Measurements from ENCODE around the gene KCNJ6. TPM values are rescaled to one million over a fixed set of nuclear protein-coding genes. Genes with fewer than 3 reads are reported as not detected.

KCNJ6 gene
- total RNA-seq, 1 donor from 2014 or later = 2.6 TPM

- no peak overlapping the region for H3K4me2 ChIP-seq (ENCODE audit: low read length)
- FAIRE-seq = no peak
- H3K27ac Mint-ChIP-seq (ENCODE audit: unreplicated experiment) = no peak overlapping the region
These were observed 354.0 kb downstream of the KCNJ6 start for GRCh38 chr21:37561941-37562919.

DNA sequence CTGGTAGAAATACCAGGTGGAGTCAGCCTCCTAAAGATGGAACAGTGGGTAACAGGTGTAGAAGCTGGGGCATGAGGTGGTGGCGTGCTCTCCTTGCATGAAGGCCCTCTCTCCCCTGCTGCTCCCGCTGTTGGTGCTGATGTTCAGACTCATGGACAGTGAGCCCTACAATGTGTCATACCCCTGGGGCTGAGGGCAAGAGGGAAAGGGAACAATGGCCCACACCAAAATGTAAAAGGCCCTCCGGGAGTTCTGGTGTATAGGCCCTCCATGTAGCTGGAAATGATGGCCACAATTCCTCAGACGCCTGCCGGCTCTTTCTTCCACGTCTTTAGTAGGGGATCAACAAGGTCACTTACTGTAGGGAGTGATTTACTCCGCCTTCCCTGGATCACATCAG is 354.8 kb downstream of the KCNJ6 start:
- no peaks in the 10 kb centered on the region for H3K79me2 ChIP-seq (ENCODE audit: insufficient read depth, low read length)
- H3K27ac Mint-ChIP-seq (ENCODE audit: unreplicated experiment) = no peak overlapping the region
- no peak overlapping the region for H3K27ac ChIP-seq (ENCODE audit: low read depth, low read length)
- peaks cover 2% of the 10 kb centered on the region for H3K27me3 Mint-ChIP-seq (ENCODE audit: low read depth, unreplicated experiment)
- H3K36me3 ChIP-seq (ENCODE audit: insufficient read depth, low read length) = no peaks in the 10 kb centered on the region
- H3K36me3 Mint-ChIP-seq (ENCODE audit: low read depth, unreplicated experiment) = peaks cover 1% of the 10 kb centered on the region
- peaks cover 19% of the 10 kb centered on the region for H3K4me1 ChIP-seq (ENCODE audit: insufficient read depth, low read length)
- peaks cover 11% of the 10 kb centered on the region for H3K9me3 Mint-ChIP-seq (ENCODE audit: unreplicated experiment)
- H3K9me3 ChIP-seq (ENCODE audit: insufficient read depth, low read depth, low read length) = peaks cover 5% of the 10 kb centered on the region
- H3K27me3 ChIP-seq (ENCODE audit: insufficient read depth, low read length) = no peaks in the 10 kb centered on the region
- no peak overlapping the region for H2AFZ ChIP-seq (ENCODE audit: low read depth, low read length)
- TF ChIP-seq EZH2 (IDR thresholded peaks at IDR 0.05; ENCODE audit: insufficient read depth, low read length) = no peak
- TF ChIP-seq, protein P1, sequence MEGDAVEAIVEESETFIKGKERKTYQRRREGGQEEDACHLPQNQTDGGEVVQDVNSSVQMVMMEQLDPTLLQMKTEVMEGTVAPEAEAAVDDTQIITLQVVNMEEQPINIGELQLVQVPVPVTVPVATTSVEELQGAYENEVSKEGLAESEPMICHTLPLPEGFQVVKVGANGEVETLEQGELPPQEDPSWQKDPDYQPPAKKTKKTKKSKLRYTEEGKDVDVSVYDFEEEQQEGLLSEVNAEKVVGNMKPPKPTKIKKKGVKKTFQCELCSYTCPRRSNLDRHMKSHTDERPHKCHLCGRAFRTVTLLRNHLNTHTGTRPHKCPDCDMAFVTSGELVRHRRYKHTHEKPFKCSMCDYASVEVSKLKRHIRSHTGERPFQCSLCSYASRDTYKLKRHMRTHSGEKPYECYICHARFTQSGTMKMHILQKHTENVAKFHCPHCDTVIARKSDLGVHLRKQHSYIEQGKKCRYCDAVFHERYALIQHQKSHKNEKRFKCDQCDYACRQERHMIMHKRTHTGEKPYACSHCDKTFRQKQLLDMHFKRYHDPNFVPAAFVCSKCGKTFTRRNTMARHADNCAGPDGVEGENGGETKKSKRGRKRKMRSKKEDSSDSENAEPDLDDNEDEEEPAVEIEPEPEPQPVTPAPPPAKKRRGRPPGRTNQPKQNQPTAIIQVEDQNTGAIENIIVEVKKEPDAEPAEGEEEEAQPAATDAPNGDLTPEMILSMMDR (IDR thresholded peaks at IDR 0.05; ENCODE audit: insufficient read depth, low read depth, low read length) = no peak
- H4K20me1 ChIP-seq (ENCODE audit: insufficient read depth, low read length) = no peaks in the 10 kb centered on the region
- H3K4me2 ChIP-seq (ENCODE audit: low read length) = no peak overlapping the region
- no peak for DNase-seq (ENCODE audit: low read depth)
- no peak overlapping the region for H3K4me3 Mint-ChIP-seq (ENCODE audit: unreplicated experiment)
- H3K9ac ChIP-seq (ENCODE audit: low read length) = no peak overlapping the region
- FAIRE-seq = no peak
- no peak overlapping the region for H3K4me3 ChIP-seq (ENCODE audit: insufficient read depth, low read depth, low read length)
- peaks cover 17% of the 10 kb centered on the region for H3K4me1 Mint-ChIP-seq (ENCODE audit: low read depth, unreplicated experiment)

More at GRCh38 chr21:37561941-37562919, 354.0 kb downstream of the KCNJ6 start:
- H3K9ac ChIP-seq (ENCODE audit: low read length) = no peak overlapping the region
- peaks cover 2% of the 10 kb centered on the region for H3K27me3 Mint-ChIP-seq (ENCODE audit: low read depth, unreplicated experiment)
- peaks cover 5% of the 10 kb centered on the region for H3K9me3 ChIP-seq (ENCODE audit: insufficient read depth, low read depth, low read length)
- DNase-seq (ENCODE audit: low read depth) = no peak
- H3K4me1 ChIP-seq (ENCODE audit: insufficient read depth, low read length) = peaks cover 19% of the 10 kb centered on the region
- no peaks in the 10 kb centered on the region for H4K20me1 ChIP-seq (ENCODE audit: insufficient read depth, low read length)
- H3K36me3 ChIP-seq (ENCODE audit: insufficient read depth, low read length) = no peaks in the 10 kb centered on the region
- no peak overlapping the region for H2AFZ ChIP-seq (ENCODE audit: low read depth, low read length)
- H3K4me1 Mint-ChIP-seq (ENCODE audit: low read depth, unreplicated experiment) = peaks cover 17% of the 10 kb centered on the region
- H3K27me3 ChIP-seq (ENCODE audit: insufficient read depth, low read length) = no peaks in the 10 kb centered on the region
- H3K79me2 ChIP-seq (ENCODE audit: insufficient read depth, low read length) = no peaks in the 10 kb centered on the region
- H3K36me3 Mint-ChIP-seq (ENCODE audit: low read depth, unreplicated experiment) = peaks cover 1% of the 10 kb centered on the region
- H3K4me3 ChIP-seq (ENCODE audit: insufficient read depth, low read depth, low read length) = no peak overlapping the region
- TF ChIP-seq, protein P1 (IDR thresholded peaks at IDR 0.05; ENCODE audit: insufficient read depth, low read depth, low read length) = no peak
- no peak for TF ChIP-seq EZH2 (IDR thresholded peaks at IDR 0.05; ENCODE audit: insufficient read depth, low read length)
- peaks cover 9% of the 10 kb centered on the region for H3K9me3 Mint-ChIP-seq (ENCODE audit: unreplicated experiment)
- no peak overlapping the region for H3K4me3 Mint-ChIP-seq (ENCODE audit: unreplicated experiment)
- H3K27ac ChIP-seq (ENCODE audit: low read depth, low read length) = no peak overlapping the region

- Mint-ChIP-seq H3K4me1 (ENCODE audit: low read depth, unreplicated experiment) (peaks cover 18% of the 10 kb centered on the region), H3K4me3 (ENCODE audit: unreplicated experiment) (no peak overlapping the region), H3K27me3 (ENCODE audit: low read depth, unreplicated experiment) (peaks cover 6% of the 10 kb centered on the region), H3K27ac (ENCODE audit: unreplicated experiment) (no peak overlapping the region), H3K36me3 (ENCODE audit: low read depth, unreplicated experiment) (peaks cover 1% of the 10 kb centered on the region), H3K9me3 (ENCODE audit: unreplicated experiment) (peaks cover 10% of the 10 kb centered on the region)
- H4K20me1 ChIP-seq (ENCODE audit: insufficient read depth, low read length) = no peaks in the 10 kb centered on the region
- H3K79me2 ChIP-seq (ENCODE audit: insufficient read depth, low read length) = no peaks in the 10 kb centered on the region
- H3K27me3 ChIP-seq (ENCODE audit: insufficient read depth, low read length) = no peaks in the 10 kb centered on the region
- no peaks in the 10 kb centered on the region for H3K36me3 ChIP-seq (ENCODE audit: insufficient read depth, low read length)
- no peak overlapping the region for H3K27ac ChIP-seq (ENCODE audit: low read depth, low read length)
- H3K9me3 ChIP-seq (ENCODE audit: insufficient read depth, low read depth, low read length) = peaks cover 5% of the 10 kb centered on the region
- TF ChIP-seq, protein P1 (IDR thresholded peaks at IDR 0.05; ENCODE audit: insufficient read depth, low read depth, low read length) = no peak
- no peak for TF ChIP-seq EZH2 (IDR thresholded peaks at IDR 0.05; ENCODE audit: insufficient read depth, low read length)
- H3K4me3 ChIP-seq (ENCODE audit: insufficient read depth, low read depth, low read length) = no peak overlapping the region
- no peak overlapping the region for H3K4me2 ChIP-seq (ENCODE audit: low read length)
- peaks cover 19% of the 10 kb centered on the region for H3K4me1 ChIP-seq (ENCODE audit: insufficient read depth, low read length)
- H3K9ac ChIP-seq (ENCODE audit: low read length) = no peak overlapping the region
- DNase-seq (ENCODE audit: low read depth) = no peak
- H2AFZ ChIP-seq (ENCODE audit: low read depth, low read length) = no peak overlapping the region
- no peak for FAIRE-seq
These were observed 355.9 kb downstream of the KCNJ6 start for GRCh38 chr21:37560385-37560784.

All from astrocyte (in vitro differentiated cells and primary cell).